BLaER1 (cell line): ENCODE results near the gene BHLHE41.

ENCODE experiments used
- H3K27ac ChIP-seq: shearing (Covaris generic); formaldehyde crosslinking; 2 replicates; pipeline ENCODE4 v1.8.1; 2022
- H3K27me3 ChIP-seq: shearing (Covaris generic); formaldehyde crosslinking; 2 replicates; pipeline ENCODE4 v1.8.1; 2022
- H3K36me3 ChIP-seq: shearing (Covaris generic); formaldehyde crosslinking; 2 replicates; pipeline ENCODE4 v1.8.1; 2022
- H3K4me1 ChIP-seq: shearing (Covaris generic); formaldehyde crosslinking; 2 replicates; pipeline ENCODE4 v1.8.1; 2022
- H3K4me2 ChIP-seq: shearing (Covaris generic); formaldehyde crosslinking; 2 replicates; pipeline ENCODE4 v1.8.1; 2022
- H3K4me3 ChIP-seq: shearing (Covaris generic); formaldehyde crosslinking; 2 replicates; pipeline ENCODE4 v1.8.1; 2022
- H3K9ac ChIP-seq: shearing (Covaris generic); formaldehyde crosslinking; 2 replicates; pipeline ENCODE4 v1.8.1; 2022
- H3K9me3 ChIP-seq: shearing (Covaris generic); formaldehyde crosslinking; 2 replicates; pipeline ENCODE4 v1.8.1; 2022
- H4K20me1 ChIP-seq: shearing (Covaris generic); formaldehyde crosslinking; 2 replicates; pipeline ENCODE4 v1.8.1; 2022
- Cebpa-rat ChIP-seq: shearing (Covaris generic); IDR thresholded peaks from 2 replicates; pipeline ENCODE4 v1.8.1; 2022

Gene BHLHE41

DNA sequence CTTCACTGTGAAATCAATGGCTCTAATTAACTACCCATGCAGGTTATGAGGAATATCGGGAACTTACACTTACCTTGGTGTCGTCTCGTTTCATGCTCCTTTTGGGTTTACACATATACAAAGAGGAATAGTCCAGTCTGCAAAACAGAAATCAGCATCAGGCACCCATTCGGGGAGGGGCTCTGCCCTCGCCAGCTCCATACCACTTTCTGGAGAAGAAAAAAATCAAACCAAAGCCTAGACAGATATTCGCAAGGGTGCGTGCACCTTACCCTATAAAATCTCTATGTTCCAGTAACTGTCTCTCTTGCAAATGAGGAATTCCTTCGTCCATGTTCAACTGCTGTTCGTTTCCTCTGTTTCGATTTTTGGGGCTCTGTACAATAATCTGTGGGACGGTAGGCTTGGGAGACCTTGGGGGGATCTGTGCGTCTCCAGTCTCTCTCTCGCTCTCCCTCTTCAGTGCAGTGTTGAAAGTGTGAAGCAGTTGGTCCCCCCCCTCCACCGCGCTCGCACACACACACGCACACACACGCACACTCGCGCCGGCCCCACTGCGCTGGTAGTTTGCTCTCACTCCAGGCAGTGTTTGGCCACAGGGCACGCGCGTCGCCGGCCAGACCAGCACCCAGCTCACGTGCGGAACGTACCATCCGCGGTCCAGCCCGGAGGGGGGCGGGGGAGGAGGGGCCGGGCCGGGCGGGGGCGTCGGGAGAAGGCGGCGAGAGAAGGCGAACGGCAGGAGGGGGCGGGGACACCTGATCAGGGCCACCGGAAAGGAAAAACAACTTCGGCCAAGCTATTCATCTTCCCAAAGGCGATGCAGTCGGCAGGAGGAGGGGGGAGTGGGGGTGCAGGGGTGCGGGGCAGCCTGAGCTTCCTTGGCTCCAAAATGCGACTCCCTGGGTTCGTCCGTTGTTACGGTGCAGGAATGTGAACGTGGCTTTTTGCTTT lies at the start of gene BHLHE41:
BHLHE41 (minus strand) TSS at position 592 of the 954 bp plus-strand sequence; CDS start at position 334, 258 bp downstream.
- Histone ChIP-seq H3K4me1 (peaks cover 33% of the 10 kb centered on the region), H3K36me3 (no peaks in the 10 kb centered on the region), H3K4me2 (peak within 1 kb of the TSS; percentile 89), H3K9me3 (no peaks in the 10 kb centered on the region), H3K27me3 (peaks cover 100% of the 10 kb centered on the region), H4K20me1 (peaks cover 67% of the 10 kb centered on the region), H3K27ac (no peak within 1 kb of the TSS), H3K9ac (no peak within 1 kb of the TSS), H3K4me3 (peak within 1 kb of the TSS; percentile 65)
- TF ChIP-seq Cebpa-rat, result no peak

DNA sequence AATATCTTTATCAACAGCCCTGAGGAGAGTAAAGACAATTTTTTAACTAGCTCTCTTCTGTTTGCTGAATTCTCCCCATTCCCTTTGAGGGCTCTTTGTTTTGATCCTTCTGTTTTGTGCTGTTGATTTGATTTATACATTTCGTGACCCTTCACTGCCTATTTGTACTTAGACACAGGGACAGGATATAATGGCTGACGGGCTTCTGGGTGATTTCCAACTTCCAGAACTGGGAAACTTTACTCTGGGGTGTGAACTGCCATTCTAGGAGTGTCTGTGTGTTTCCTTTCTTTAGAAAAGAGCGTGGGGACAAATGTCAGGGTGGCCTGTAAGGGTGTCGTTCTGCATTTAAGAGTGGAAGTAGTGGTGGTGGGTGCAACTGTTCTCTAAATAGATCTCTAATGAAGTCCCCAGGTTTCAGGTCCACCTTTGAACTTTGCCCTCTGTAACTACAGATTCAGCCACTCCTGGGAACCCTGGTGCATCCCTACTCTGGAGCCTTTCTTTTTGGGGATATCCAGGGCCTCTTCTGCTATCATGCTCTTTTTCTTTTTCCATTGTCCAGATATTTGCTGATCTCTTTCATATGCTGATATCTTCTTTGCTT lies 48.2 kb upstream of the BHLHE41 start:
- Histone ChIP-seq H3K27me3 (no peaks in the 10 kb centered on the region), H3K27ac (no peak overlapping the region), H3K4me1 (no peaks in the 10 kb centered on the region), H3K9ac (no peak overlapping the region), H3K36me3 (no peaks in the 10 kb centered on the region), H3K4me3 (no peak overlapping the region), H3K9me3 (no peaks in the 10 kb centered on the region), H3K4me2 (no peak overlapping the region), H4K20me1 (no peaks in the 10 kb centered on the region)
- no peak for TF ChIP-seq Cebpa-rat

DNA sequence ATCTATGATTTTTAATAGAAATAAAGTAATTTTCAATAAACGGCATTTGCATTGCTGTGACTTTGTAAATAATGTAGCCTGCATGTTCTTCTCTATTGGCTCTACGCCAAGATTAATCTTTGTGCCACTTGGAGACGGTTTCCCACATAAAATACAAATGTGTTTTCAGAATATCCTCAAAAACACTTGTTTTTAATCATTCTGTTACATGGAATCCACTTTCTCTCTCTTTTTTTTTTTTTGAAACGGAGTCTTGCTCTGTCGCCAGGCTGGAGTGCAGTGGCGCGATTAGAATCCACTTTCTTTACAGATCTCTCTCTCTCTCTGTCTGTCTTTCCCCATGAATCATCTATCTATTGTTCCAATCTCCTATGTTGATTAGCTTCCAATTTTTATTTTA lies 47.7 kb upstream of the BHLHE41 start:
- no peak overlapping the region for H3K9ac ChIP-seq
- no peaks in the 10 kb centered on the region for H3K9me3 ChIP-seq
- H3K27me3 ChIP-seq, result no peaks in the 10 kb centered on the region
- no peaks in the 10 kb centered on the region for H4K20me1 ChIP-seq
- H3K4me1 ChIP-seq, result no peaks in the 10 kb centered on the region
- no peak for TF ChIP-seq Cebpa-rat
- no peak overlapping the region for H3K27ac ChIP-seq
- no peak overlapping the region for H3K4me2 ChIP-seq
- no peak overlapping the region for H3K4me3 ChIP-seq
- H3K36me3 ChIP-seq, result no peaks in the 10 kb centered on the region

DNA sequence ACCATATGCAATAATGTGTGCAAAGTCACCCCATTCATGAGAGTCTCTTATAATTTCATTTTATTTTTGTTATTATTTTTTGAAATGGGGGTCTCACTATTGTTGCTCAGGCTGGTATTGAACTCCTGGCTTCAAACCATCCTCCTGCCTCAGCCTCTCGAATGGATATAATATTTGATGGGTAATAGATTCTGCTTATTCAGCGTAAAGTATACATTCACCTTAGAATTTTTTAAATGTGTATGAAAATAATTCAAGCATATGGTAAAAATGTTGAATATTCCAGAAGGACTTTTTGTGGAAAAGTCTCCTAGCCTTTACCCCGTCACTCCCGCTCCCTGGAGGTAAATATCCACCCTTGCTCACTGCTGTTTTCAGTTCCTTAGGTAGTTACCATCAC lies 47.2 kb upstream of the BHLHE41 start:
- H3K27me3 ChIP-seq, result no peaks in the 10 kb centered on the region
- no peak overlapping the region for H3K27ac ChIP-seq
- H3K9ac ChIP-seq, result no peak overlapping the region
- H3K4me3 ChIP-seq, result no peak overlapping the region
- no peak for TF ChIP-seq Cebpa-rat
- H3K4me1 ChIP-seq, result no peaks in the 10 kb centered on the region
- no peaks in the 10 kb centered on the region for H3K9me3 ChIP-seq
- no peaks in the 10 kb centered on the region for H3K36me3 ChIP-seq
- no peaks in the 10 kb centered on the region for H4K20me1 ChIP-seq
- no peak overlapping the region for H3K4me2 ChIP-seq

DNA sequence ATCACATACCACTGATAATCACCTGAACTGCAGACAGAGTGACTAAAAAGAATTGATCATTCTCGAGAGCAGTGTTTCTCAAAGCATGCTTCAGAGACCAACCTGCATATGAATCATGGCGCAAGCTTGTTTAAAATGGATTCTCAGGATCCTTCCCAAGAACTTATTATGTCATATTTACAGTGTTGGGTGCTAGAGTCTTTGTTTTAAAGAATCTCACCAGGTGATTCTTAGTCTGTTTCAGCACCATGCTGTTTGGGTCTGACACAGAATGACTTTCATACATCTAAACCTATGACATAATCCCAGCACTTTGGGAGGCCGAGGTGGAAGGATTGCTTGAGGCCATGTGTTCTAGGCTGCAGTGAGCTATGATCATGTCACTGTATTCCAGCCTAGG lies 39.3 kb upstream of the BHLHE41 start:
- no peak for TF ChIP-seq Cebpa-rat
- H3K36me3 ChIP-seq, result no peaks in the 10 kb centered on the region
- H3K9me3 ChIP-seq, result no peaks in the 10 kb centered on the region

DNA sequence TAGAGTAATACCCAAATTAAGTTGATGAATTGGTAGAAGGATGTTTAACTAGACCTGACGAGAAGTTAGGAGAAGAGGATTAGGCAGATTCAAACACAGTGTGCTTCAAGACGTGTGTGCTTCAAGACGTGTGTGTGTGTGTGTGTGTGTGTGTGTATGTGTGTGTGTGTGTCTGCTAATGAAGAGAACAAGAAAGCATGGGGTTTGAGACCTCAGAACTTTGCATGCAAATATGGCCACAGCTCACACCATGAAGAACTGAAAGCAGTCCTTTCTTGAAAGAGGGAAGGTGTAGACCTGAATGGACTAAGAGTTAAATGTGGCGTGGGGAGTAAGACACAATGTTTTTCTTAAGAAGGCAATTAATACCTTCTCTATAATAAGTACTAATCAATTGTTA lies 38.1 kb upstream of the BHLHE41 start:
- no peak overlapping the region for H3K4me3 ChIP-seq
- H3K27me3 ChIP-seq, result no peaks in the 10 kb centered on the region
- no peak overlapping the region for H3K4me2 ChIP-seq
- H3K4me1 ChIP-seq, result no peaks in the 10 kb centered on the region
- no peaks in the 10 kb centered on the region for H3K36me3 ChIP-seq
- no peak overlapping the region for H3K27ac ChIP-seq
- no peak overlapping the region for H3K9ac ChIP-seq
- H4K20me1 ChIP-seq, result no peaks in the 10 kb centered on the region
- TF ChIP-seq Cebpa-rat, result no peak
- no peaks in the 10 kb centered on the region for H3K9me3 ChIP-seq

More for the DNA sequence above, 39.3 kb upstream of the BHLHE41 start:
- Histone ChIP-seq H3K27me3 (no peaks in the 10 kb centered on the region), H3K4me3 (no peak overlapping the region), H3K9ac (no peak overlapping the region), H3K4me2 (no peak overlapping the region), H3K27ac (no peak overlapping the region), H3K4me1 (no peaks in the 10 kb centered on the region), H4K20me1 (no peaks in the 10 kb centered on the region)

DNA sequence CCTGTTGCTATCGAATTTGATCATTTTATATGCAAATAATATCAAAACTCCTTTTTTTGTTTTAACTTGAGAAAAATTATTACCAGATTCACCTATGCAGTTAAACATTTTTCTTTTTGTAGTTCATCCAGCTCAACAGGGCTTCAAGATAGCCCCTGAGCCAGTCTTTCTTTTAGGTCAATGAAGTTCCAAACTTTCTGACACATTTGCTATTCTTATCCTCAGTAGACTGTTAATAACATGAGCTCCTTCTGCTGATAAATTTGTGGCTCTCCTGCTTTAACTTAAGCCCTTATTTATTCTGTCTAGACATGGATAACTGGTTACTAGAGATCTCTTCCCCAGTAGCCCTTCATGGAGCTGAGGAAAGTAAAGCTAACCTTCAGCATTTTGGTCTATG lies 37.3 kb upstream of the BHLHE41 start:
- H3K4me1 ChIP-seq, result no peaks in the 10 kb centered on the region
- no peaks in the 10 kb centered on the region for H4K20me1 ChIP-seq
- TF ChIP-seq Cebpa-rat, result no peak
- no peaks in the 10 kb centered on the region for H3K36me3 ChIP-seq
- no peaks in the 10 kb centered on the region for H3K27me3 ChIP-seq
- no peaks in the 10 kb centered on the region for H3K9me3 ChIP-seq
- H3K9ac ChIP-seq, result no peak overlapping the region
- no peak overlapping the region for H3K27ac ChIP-seq
- no peak overlapping the region for H3K4me2 ChIP-seq
- no peak overlapping the region for H3K4me3 ChIP-seq

DNA sequence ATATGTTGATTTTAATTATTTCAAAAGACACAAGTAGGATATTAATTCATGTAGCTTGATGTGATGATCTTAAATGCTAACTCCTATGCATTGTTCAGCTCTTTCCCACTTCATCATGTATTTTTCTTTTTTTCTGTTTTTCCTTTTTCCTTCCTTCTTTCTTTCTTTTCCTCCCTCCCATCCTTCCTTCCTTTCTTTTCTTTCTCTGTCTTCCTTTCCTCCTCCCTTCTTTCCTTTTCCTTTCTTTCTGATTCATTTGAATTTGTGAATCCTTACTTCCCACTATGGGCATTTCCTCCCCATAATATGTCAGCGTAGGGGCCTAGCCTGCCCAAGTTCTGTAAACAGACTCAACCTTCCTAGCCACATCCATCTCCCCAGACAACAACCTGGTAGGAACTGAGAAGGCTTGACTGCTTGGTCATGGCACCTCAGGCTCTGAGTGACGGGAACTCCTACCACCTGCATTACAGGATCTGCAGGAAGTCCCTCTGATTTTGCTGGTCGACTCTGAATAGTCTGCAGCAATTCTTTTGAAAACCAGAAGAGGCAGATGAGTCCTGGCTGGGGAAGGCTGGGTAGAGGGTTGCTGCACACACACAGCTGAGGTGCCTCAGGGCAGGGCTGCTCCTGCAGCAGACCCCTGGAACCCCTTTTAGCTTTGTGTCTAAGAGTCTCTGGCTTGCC lies 33.4 kb upstream of the BHLHE41 start:
- Histone ChIP-seq H3K4me2 (no peak overlapping the region), H3K9me3 (no peaks in the 10 kb centered on the region), H3K27me3 (no peaks in the 10 kb centered on the region), H3K4me3 (no peak overlapping the region), H3K4me1 (no peaks in the 10 kb centered on the region), H4K20me1 (no peaks in the 10 kb centered on the region), H3K27ac (no peak overlapping the region), H3K9ac (no peak overlapping the region), H3K36me3 (no peaks in the 10 kb centered on the region)
- TF ChIP-seq Cebpa-rat, result no peak

DNA sequence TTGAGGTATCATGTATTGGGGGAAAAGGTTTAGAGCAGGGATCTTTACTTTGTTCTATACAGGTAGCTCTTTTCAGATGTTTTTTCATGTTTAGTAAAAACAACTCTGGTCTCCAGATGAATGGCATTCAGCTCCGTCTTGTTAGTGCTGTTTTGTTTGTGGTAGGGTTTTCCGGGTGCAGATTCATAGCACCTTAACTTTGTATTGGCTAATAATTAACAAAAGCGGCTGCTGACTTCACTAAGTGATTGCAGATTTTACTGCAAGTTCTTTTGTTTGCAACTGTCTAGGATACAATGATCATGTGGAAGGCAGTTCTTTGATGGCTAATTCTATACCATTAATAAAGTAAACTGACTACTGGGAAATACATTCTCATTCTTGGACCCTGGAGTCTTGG lies 32.2 kb upstream of the BHLHE41 start:
- TF ChIP-seq Cebpa-rat, result no peak
- H3K4me3 ChIP-seq, result no peak overlapping the region
- H3K4me1 ChIP-seq, result no peaks in the 10 kb centered on the region
- H3K9me3 ChIP-seq, result no peaks in the 10 kb centered on the region
- no peaks in the 10 kb centered on the region for H3K36me3 ChIP-seq
- no peaks in the 10 kb centered on the region for H4K20me1 ChIP-seq
- H3K4me2 ChIP-seq, result no peak overlapping the region
- H3K27me3 ChIP-seq, result no peaks in the 10 kb centered on the region
- no peak overlapping the region for H3K9ac ChIP-seq
- H3K27ac ChIP-seq, result no peak overlapping the region
